HEK293T (cell line): ENCODE results near the gene GNAQ.

ENCODE experiments used
- CTCF ChIA-PET: fragments of 350-600 bp; formaldehyde crosslinking; extraction: SDS; loops from one replicate; lab custom pipeline; 2021; ENCODE audit warnings: antibody characterized with exemption, inconsistent platforms; lab: Yijun Ruan, JAX
- POLR2A ChIA-PET: fragments of 350-600 bp; formaldehyde crosslinking; extraction: SDS; loops from one replicate; lab custom pipeline; 2020; ENCODE audit warnings: antibody characterized with exemption, inconsistent platforms; lab: Yijun Ruan, JAX
- DNase-seq: peaks from one replicate; pipeline ENCODE4 v3.0.0; 2012; ENCODE audit warnings: mixed read lengths; ENCODE audit errors: extremely low spot score
- ARNT ChIP-seq: fragments of 450-650 bp; IDR thresholded peaks from 2 replicates; pipeline ENCODE4 v1.6.1; 2017; ENCODE audit warnings: mild to moderate bottlenecking
- BHLHE40 ChIP-seq: fragments of 450-650 bp; IDR thresholded peaks from 2 replicates; pipeline ENCODE4 v1.6.1; 2016; ENCODE audit warnings: mild to moderate bottlenecking, moderate library complexity, borderline replicate concordance
- CTBP1 ChIP-seq: fragments of 450-650 bp; IDR thresholded peaks from 2 replicates; pipeline ENCODE4 v1.6.1; 2016; ENCODE audit warnings: borderline replicate concordance
- ELF4 ChIP-seq: fragments of 450-650 bp; IDR thresholded peaks from 2 replicates; pipeline ENCODE4 v1.6.1; 2017; ENCODE audit warnings: antibody characterized with exemption
- FOXA1 ChIP-seq: fragments of 450-650 bp; IDR thresholded peaks from 2 replicates; pipeline ENCODE4 v1.6.1; 2016; ENCODE audit warnings: mild to moderate bottlenecking
- FOXK2 ChIP-seq: fragments of 450-650 bp; IDR thresholded peaks from 2 replicates; pipeline ENCODE4 v1.6.1; 2016; ENCODE audit warnings: mild to moderate bottlenecking
- FOXM1 ChIP-seq: fragments of 450-650 bp; IDR thresholded peaks from 2 replicates; pipeline ENCODE4 v1.6.1; 2017; ENCODE audit warnings: mild to moderate bottlenecking, borderline replicate concordance
- HDGF ChIP-seq: fragments of 450-650 bp; IDR thresholded peaks from 2 replicates; pipeline ENCODE4 v1.6.1; 2017; ENCODE audit warnings: antibody characterized with exemption, borderline replicate concordance
- L3MBTL2 ChIP-seq: fragments of 450-650 bp; conservative IDR thresholded peaks from 2 replicates; pipeline ENCODE4 v1.6.1; 2016; ENCODE audit warnings: mild to moderate bottlenecking
- LEF1 ChIP-seq: fragments of 450-650 bp; IDR thresholded peaks from 2 replicates; pipeline ENCODE4 v1.6.1; 2017; ENCODE audit warnings: mild to moderate bottlenecking, borderline replicate concordance
- NFRKB ChIP-seq: fragments of 450-650 bp; IDR thresholded peaks from 2 replicates; pipeline ENCODE4 v1.6.1; 2016; ENCODE audit warnings: mild to moderate bottlenecking, moderate library complexity
- SP1 ChIP-seq: fragments of 450-650 bp; IDR thresholded peaks from 2 replicates; pipeline ENCODE4 v1.6.1; 2017
- SUZ12 ChIP-seq: fragments of 450-650 bp; IDR thresholded peaks from 2 replicates; pipeline ENCODE4 v1.6.1; 2016; ENCODE audit warnings: mild to moderate bottlenecking
- TARDBP ChIP-seq: fragments of 450-650 bp; IDR thresholded peaks from 2 replicates; pipeline ENCODE4 v1.6.1; 2016
- ZNF384 ChIP-seq: fragments of 450-650 bp; IDR thresholded peaks from 2 replicates; pipeline ENCODE4 v1.6.1; 2016
- TF ChIP-seq, protein P1 (sequence below): fragments of 450-650 bp; IDR thresholded peaks from 2 replicates; pipeline ENCODE4 v1.6.1; 2016

GNAQ gene

DNA sequence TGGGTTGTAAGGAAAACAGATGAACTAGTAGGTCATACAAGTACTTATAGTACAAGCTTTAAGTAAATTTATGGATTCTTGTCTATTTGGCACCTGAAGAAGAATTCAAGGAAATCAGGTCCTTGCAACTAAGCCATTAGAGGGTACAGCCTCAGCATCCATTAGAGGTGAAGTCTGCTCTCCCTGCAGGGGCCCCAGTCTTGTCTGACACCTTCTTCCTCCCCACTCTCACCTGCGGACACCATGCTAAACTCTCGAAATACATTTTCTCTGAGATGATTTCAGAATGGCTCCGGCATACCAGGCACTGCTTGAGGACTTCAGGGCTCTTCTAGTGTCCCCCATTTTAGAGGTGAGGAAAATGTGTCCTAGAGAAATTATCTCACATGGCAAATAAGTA lies 137.9 kb downstream of the GNAQ start:
- no peak for DNase-seq
- ChIA-PET CTCF (no interaction called here), POLR2A (no interaction called here)
- no peak for TF ChIP-seq FOXA1
- no peak for TF ChIP-seq SP1
- TF ChIP-seq SUZ12 = no peak

DNA sequence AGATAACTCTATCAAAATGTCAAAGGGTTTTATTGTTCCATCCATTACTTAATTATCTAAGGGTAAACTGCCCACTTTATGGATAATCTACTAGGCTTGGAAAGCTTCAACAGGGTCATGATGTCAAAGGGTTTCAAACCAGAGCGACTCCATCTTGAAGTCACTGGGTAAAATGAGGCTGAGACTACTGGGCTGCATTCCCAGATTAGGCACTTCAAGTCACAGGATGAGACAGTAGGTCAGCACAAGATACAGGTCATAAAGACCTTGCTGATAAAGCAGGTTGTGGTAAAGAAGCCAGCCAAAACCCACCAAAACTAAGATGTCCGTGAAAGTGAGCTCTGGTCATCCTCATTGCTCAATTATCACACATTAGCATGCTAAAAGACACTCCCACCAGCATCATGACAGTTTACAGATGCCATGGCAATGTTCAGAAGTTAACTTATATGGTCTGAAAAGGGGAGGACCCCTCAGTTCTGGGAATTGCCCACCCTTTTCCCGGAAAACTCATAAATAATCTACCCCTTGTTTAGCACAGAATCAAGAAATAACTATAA lies 138.6 kb downstream of the GNAQ start:
- DNase-seq = no peak
- ChIA-PET POLR2A (no interaction called here), CTCF (no interaction called here)
- TF ChIP-seq L3MBTL2 = no peak
- no peak for TF ChIP-seq SUZ12
- TF ChIP-seq SP1 = no peak
- TF ChIP-seq LEF1 = no peak
- TF ChIP-seq HDGF = no peak
- no peak for TF ChIP-seq BHLHE40
- TF ChIP-seq TARDBP = no peak
- TF ChIP-seq ARNT = no peak

DNA sequence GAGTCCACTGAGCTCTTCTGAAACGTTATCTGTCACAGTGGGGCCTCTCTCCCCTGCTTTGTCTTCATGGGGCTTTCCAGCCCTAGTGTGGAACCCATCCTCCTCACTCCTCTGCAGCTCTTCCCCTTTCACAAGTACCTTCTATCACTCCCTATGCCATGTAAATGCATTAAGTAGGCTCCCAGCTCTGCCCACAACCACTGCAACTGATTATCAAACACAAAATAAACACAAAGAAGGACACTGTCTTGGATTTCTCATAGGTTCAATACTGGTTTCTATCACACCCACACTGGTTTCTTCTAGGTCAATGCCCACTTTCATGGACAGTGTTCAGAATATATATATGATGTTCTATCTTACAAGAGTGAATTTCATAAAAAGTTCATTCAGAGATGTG lies 139.4 kb downstream of the GNAQ start:
- TF ChIP-seq SP1 = no peak
- no peak for TF ChIP-seq SUZ12
- DNase-seq = no peak
- ChIA-PET CTCF (interaction anchor here (0.6 kb wide), 1 partner anchor 153 kb away, joined by 3 read pairs; no protein-coding TSS in a partner anchor), POLR2A (no interaction called here)

DNA sequence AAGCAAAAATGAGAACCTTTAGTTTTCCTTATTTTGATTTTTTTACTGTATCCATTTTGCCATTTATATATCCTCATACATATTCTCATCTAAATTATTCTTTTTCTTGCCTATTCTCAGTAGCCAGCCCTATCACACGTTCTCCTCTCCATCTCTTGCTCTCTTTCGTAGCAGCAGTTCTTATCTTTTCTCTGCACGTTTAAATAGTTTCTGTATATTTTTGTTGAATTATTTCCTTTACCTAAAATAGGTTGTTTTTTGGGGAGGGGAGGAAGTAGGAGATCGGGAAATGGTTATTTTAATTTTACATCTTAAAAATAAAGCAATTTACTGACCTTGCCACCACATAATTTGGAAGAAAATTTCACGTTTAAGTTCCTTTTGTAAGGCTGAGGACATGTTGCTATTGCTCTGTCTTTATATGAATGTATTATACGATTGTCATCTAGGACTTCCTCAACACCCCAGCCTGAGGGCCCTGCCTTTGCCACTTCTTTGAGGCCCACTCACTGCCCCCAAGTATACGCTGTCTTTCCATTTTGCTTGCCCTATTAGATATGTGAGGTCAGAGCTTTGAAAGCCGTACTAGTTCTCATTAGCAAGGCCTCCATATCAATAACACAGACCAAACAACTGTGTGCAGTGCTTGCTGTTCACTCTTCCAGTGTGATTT lies 140.3 kb downstream of the GNAQ start:
- CTCF ChIA-PET = interaction anchor here (0.6 kb wide), 1 partner anchor 152 kb away, joined by 3 read pairs; no protein-coding TSS in a partner anchor

DNA sequence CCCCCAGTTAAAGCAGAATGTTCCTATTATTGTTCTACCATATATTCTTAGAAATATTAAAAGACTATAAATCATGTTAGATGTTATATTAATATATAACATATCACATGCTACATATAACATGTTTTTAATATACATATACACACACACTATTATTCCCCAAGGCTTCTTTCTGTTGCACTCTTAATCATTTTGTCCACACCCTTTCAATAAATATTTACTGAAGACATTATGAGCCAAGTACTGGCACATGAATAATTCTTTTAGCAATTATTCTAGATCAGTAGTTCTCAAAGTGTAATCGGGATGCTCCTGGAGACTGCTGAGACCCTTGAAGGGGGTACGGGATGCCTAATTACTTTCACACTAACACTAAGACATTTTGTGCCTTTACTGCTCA lies 143.9 kb downstream of the GNAQ start:
- POLR2A ChIA-PET = no interaction called here
- CTCF ChIA-PET = no interaction called here
- DNase-seq = no peak

More for the DNA sequence above, 140.3 kb downstream of the GNAQ start:
- TF ChIP-seq ELF4 = no peak
- TF ChIP-seq, protein P1, sequence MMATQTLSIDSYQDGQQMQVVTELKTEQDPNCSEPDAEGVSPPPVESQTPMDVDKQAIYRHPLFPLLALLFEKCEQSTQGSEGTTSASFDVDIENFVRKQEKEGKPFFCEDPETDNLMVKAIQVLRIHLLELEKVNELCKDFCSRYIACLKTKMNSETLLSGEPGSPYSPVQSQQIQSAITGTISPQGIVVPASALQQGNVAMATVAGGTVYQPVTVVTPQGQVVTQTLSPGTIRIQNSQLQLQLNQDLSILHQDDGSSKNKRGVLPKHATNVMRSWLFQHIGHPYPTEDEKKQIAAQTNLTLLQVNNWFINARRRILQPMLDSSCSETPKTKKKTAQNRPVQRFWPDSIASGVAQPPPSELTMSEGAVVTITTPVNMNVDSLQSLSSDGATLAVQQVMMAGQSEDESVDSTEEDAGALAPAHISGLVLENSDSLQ = no peak
- TF ChIP-seq HDGF = no peak
- no peak for TF ChIP-seq L3MBTL2
- no peak for TF ChIP-seq FOXM1
- TF ChIP-seq ARNT = no peak
- no peak for TF ChIP-seq BHLHE40
- no peak for TF ChIP-seq LEF1
- TF ChIP-seq SP1 = no peak
- no peak for TF ChIP-seq FOXK2
- TF ChIP-seq CTBP1 = no peak
- no peak for TF ChIP-seq SUZ12
- no peak for TF ChIP-seq FOXA1
- no peak for TF ChIP-seq TARDBP
- TF ChIP-seq NFRKB = no peak
- no peak for TF ChIP-seq ZNF384
- POLR2A ChIA-PET = no interaction called here
- no peak for DNase-seq

DNA sequence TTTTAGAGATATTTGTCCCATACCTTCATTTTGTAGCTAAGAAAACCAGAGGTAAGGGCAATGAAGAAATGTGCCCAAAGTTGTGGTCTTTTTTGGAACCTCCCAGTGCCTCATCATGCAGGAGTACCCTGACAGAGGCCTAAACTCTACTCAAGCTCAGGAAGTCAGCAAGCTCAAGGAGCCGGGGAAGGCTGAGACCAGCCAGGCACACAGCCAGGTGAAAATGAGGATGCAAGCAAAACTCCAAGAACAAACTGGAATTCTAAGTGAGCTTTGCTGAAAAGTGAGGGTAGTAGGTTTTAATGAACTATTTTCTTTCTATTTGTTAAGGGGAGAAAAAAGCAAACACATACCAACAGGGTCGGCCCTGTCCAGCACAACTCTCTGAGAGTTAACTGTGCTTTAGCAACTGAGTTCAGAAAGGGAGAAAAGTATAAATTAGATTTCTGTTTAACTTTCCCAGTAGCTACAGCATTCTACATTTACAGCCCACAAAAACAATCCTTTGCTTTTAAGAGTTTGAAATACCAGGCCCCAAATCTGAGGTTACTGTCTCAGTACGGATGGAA lies 146.4 kb downstream of the GNAQ start:
- ChIA-PET CTCF (no interaction called here), POLR2A (no interaction called here)
- DNase-seq = no peak
- TF ChIP-seq LEF1 (no peak), ARNT (no peak), HDGF (no peak), L3MBTL2 (no peak), FOXK2 (no peak), NFRKB (no peak), SP1 (no peak), ELF4 (no peak)
- TF ChIP-seq, protein P1 = no peak

More for the DNA sequence above, 143.9 kb downstream of the GNAQ start:
- TF ChIP-seq TARDBP (no peak), FOXM1 (no peak), NFRKB (no peak), CTBP1 (no peak), LEF1 (no peak), SUZ12 (no peak), BHLHE40 (no peak), ARNT (no peak), HDGF (no peak), SP1 (no peak), FOXK2 (no peak)
